ENCODE results near the gene EGFL8.

The EGFL8 gene

GRCh38 chr6:32168807-32169591, 4.6 kb downstream of the EGFL8 start:
- DNase-seq: no peak

- DNase-seq: no peak
Measured at GRCh38 chr6:32170294-32170693, 5.9 kb downstream of the EGFL8 start.

- DNase-seq: no peak
Measured at GRCh38 chr6:32171234-32171633, 6.8 kb downstream of the EGFL8 start.

GRCh38 chr6:32173051-32173727, 8.8 kb downstream of the EGFL8 start:
- no peak for DNase-seq

GRCh38 chr6:32174416-32174815, 10.0 kb downstream of the EGFL8 start:
- no peak for DNase-seq

GRCh38 chr6:32175322-32175710, 10.9 kb downstream of the EGFL8 start:
- DNase-seq: no peak

GRCh38 chr6:32175711-32176475, 11.5 kb downstream of the EGFL8 start, which contains the start of gene AGPAT1:
TSS of gene AGPAT1 (minus strand) at chr6:32176084. CDS start at chr6:32171496, 4,588 bp downstream.
- DNase-seq: peak; percentile 93

GRCh38 chr6:32176476-32177182, 12.2 kb downstream of the EGFL8 start:
- no peak for DNase-seq

GRCh38 chr6:32177183-32177787, 12.9 kb downstream of the EGFL8 start:
- DNase-seq: no peak

GRCh38 chr6:32177788-32178546, 13.6 kb downstream of the EGFL8 start, which contains the start of gene RNF5:
TSS of gene RNF5 (plus strand) at chr6:32178405. CDS start at chr6:32178512, 107 bp downstream.
- peak; percentile 97 for DNase-seq

- no peak for DNase-seq
Measured at GRCh38 chr6:32178547-32179440, 14.4 kb downstream of the EGFL8 start.

GRCh38 chr6:32179766-32180405, 15.5 kb downstream of the EGFL8 start:
- DNase-seq: no peak

GRCh38 chr6:32181148-32181702, 16.8 kb downstream of the EGFL8 start:
- no peak for DNase-seq

GRCh38 chr6:32181915-32182529, 17.6 kb downstream of the EGFL8 start:
- no peak for DNase-seq

- no peak for DNase-seq
Measured at GRCh38 chr6:32182555-32182981, 18.2 kb downstream of the EGFL8 start.

- DNase-seq: no peak
Measured at GRCh38 chr6:32183030-32183429, 18.6 kb downstream of the EGFL8 start.

- no peak for DNase-seq
Measured at GRCh38 chr6:32183483-32184083, 19.2 kb downstream of the EGFL8 start.

GRCh38 chr6:32184084-32184640, 19.8 kb downstream of the EGFL8 start, which contains the start of gene AGER:
TSS of gene AGER (minus strand) at chr6:32184253. CDS start at chr6:32184222, 31 bp downstream.
- no peak for DNase-seq
